ENCODE data around the gene RSRP1.

Gene RSRP1

GRCh38 chr1:25212725-25213124, 34.5 kb downstream of the RSRP1 start:
- TF ChIP-seq CTCF (IDR thresholded peaks at IDR 0.05; ENCODE audit: extremely low read depth, insufficient read depth, missing control alignments) = no peak
- no peak for DNase-seq (ENCODE audit: low spot score)
- in situ Hi-C loops (cut with MboI; ENCODE audit: low pct_unique_long_range_greater_than_20kb, low sequenced_read_pairs, unreplicated experiment) = no loop called here

GRCh38 chr1:25210728-25211127, 36.5 kb downstream of the RSRP1 start:
- in situ Hi-C loops (cut with MboI; ENCODE audit: low pct_unique_long_range_greater_than_20kb, low sequenced_read_pairs, unreplicated experiment) = no loop called here
- TF ChIP-seq CTCF (IDR thresholded peaks at IDR 0.05; ENCODE audit: extremely low read depth, insufficient read depth, missing control alignments) = no peak
- no peak for DNase-seq (ENCODE audit: low spot score)

GRCh38 chr1:25209516-25209915, 37.7 kb downstream of the RSRP1 start:
- no peak for TF ChIP-seq CTCF (IDR thresholded peaks at IDR 0.05; ENCODE audit: extremely low read depth, insufficient read depth, missing control alignments)
- in situ Hi-C loops (cut with MboI; ENCODE audit: low pct_unique_long_range_greater_than_20kb, low sequenced_read_pairs, unreplicated experiment) = loop anchor here (10.0 kb wide), 1 partner anchor 365 kb away; no protein-coding TSS in a partner anchor
- no peak for DNase-seq (ENCODE audit: low spot score)

GRCh38 chr1:25208561-25209222, 38.6 kb downstream of the RSRP1 start:
- TF ChIP-seq CTCF (IDR thresholded peaks at IDR 0.05; ENCODE audit: extremely low read depth, insufficient read depth, missing control alignments) = no peak
- DNase-seq (ENCODE audit: low spot score) = no peak
- in situ Hi-C loops (cut with MboI; ENCODE audit: low pct_unique_long_range_greater_than_20kb, low sequenced_read_pairs, unreplicated experiment) = loop anchor here (10.0 kb wide), 1 partner anchor 364 kb away; no protein-coding TSS in a partner anchor

GRCh38 chr1:25208092-25208491, 39.2 kb downstream of the RSRP1 start:
- TF ChIP-seq CTCF (IDR thresholded peaks at IDR 0.05; ENCODE audit: extremely low read depth, insufficient read depth, missing control alignments) = no peak
- in situ Hi-C loops (cut with MboI; ENCODE audit: low pct_unique_long_range_greater_than_20kb, low sequenced_read_pairs, unreplicated experiment) = loop anchor here (10.0 kb wide), 1 partner anchor 363 kb away; no protein-coding TSS in a partner anchor
- no peak for DNase-seq (ENCODE audit: low spot score)

- in situ Hi-C loops (cut with MboI; ENCODE audit: low pct_unique_long_range_greater_than_20kb, low sequenced_read_pairs, unreplicated experiment) = loop anchor here (10.0 kb wide), 1 partner anchor 361 kb away; no protein-coding TSS in a partner anchor
- no peak for DNase-seq (ENCODE audit: low spot score)
- TF ChIP-seq CTCF (IDR thresholded peaks at IDR 0.05; ENCODE audit: extremely low read depth, insufficient read depth, missing control alignments) = no peak
Measured at GRCh38 chr1:25206201-25206600, 41.1 kb downstream of the RSRP1 start.
